Liver (tissue), 9 donors: ENCODE measurements around the gene NDFIP1. TPM values are rescaled to one million over a fixed set of nuclear protein-coding genes. Genes with fewer than 3 reads are reported as not detected.

Experiments
- DNase-seq: peaks from one replicate; pipeline ENCODE4 v3.0.0-alpha.2; 2017; ENCODE audit warnings: low spot score
- H3K27ac ChIP-seq, 2 donors: one replicate each; pipeline ENCODE4 v1.7.0; 2013; ENCODE audit warnings: inconsistent platforms in 2 of 2, low read length in 2 of 2, control low read depth in 1 of 2, low read depth in 1 of 2, mild to moderate bottlenecking in 1 of 2
- H3K27me3 ChIP-seq, 4 donors: one replicate each; pipeline versions ENCODE4 v1.6.1 to v1.7.0; 2013; ENCODE audit warnings: low read length in 3 of 4, inconsistent platforms in 1 of 4, mild to moderate bottlenecking in 1 of 4, moderate library complexity in 1 of 4; ENCODE audit not compliant: control insufficient read depth in 4 of 4, insufficient read depth in 4 of 4
- H3K36me3 ChIP-seq, 4 donors: one replicate each; pipeline versions ENCODE4 v1.6.1 to v1.7.0; 2013; ENCODE audit warnings: low read length in 3 of 4, mild to moderate bottlenecking in 3 of 4, low read depth in 1 of 4, moderate library complexity in 1 of 4; ENCODE audit not compliant: control insufficient read depth in 4 of 4, insufficient read depth in 3 of 4
- H3K4me1 ChIP-seq, 4 donors: one replicate each; pipeline versions ENCODE4 v1.6.1 to v1.7.0; 2013; ENCODE audit warnings: low read length in 3 of 4, mild to moderate bottlenecking in 3 of 4, moderate library complexity in 1 of 4; ENCODE audit not compliant: control insufficient read depth in 4 of 4, insufficient read depth in 4 of 4
- H3K4me3 ChIP-seq, 3 donors: one replicate each; pipeline versions ENCODE4 v1.6.1 to v1.7.0; 2013; ENCODE audit warnings: low read length in 3 of 3, control low read depth in 1 of 3, low read depth in 1 of 3, mild to moderate bottlenecking in 1 of 3
- H3K9ac ChIP-seq, 2 donors: one replicate each; pipeline ENCODE4 v1.7.0; 2013; ENCODE audit warnings: low read length in 2 of 2, mild to moderate bottlenecking in 2 of 2, moderate library complexity in 2 of 2, control low read depth in 1 of 2, low read depth in 1 of 2
- H3K9me3 ChIP-seq, 4 donors: one replicate each; pipeline versions ENCODE4 v1.6.1 to v1.7.0; 2013; ENCODE audit warnings: low read length in 3 of 4; ENCODE audit not compliant: control insufficient read depth in 4 of 4
- EGR1 ChIP-seq, 2 donors: IDR thresholded peaks; 2 replicates each; pipeline ENCODE4 v1.6.1; 2016 to 2018; ENCODE audit warnings: antibody characterized with exemption in 2 of 2, low read depth in 2 of 2
- FOXA1 ChIP-seq: IDR thresholded peaks from 2 replicates; pipeline ENCODE4 v1.6.1; 2016; ENCODE audit warnings: antibody characterized with exemption
- FOXA2 ChIP-seq: IDR thresholded peaks from 2 replicates; pipeline ENCODE4 v1.6.1; 2016; ENCODE audit warnings: antibody characterized with exemption
- GABPA ChIP-seq, 2 donors: IDR thresholded peaks in 1 of 2; conservative IDR thresholded peaks in 1 of 2; 2 replicates each; pipeline ENCODE4 v1.6.1; 2016; ENCODE audit warnings: antibody characterized with exemption in 2 of 2, mild to moderate bottlenecking in 1 of 2, moderate library complexity in 1 of 2
- HNF4A ChIP-seq, 2 donors: conservative IDR thresholded peaks; 2 replicates each; pipeline ENCODE4 v1.6.1; 2016; ENCODE audit warnings: antibody characterized with exemption in 2 of 2, mild to moderate bottlenecking in 2 of 2
- HNF4G ChIP-seq: IDR thresholded peaks from 2 replicates; pipeline ENCODE4 v1.6.1; 2016; ENCODE audit warnings: antibody characterized with exemption
- JUND ChIP-seq, 2 donors: IDR thresholded peaks; 2 replicates each; pipeline ENCODE4 v1.6.1; 2016; ENCODE audit warnings: antibody characterized with exemption in 2 of 2
- NR2F2 ChIP-seq: IDR thresholded peaks from 2 replicates; pipeline ENCODE4 v1.6.1; 2016; ENCODE audit warnings: antibody characterized with exemption
- RAD21 ChIP-seq, 2 donors: IDR thresholded peaks; 2 replicates each; pipeline ENCODE4 v1.6.1; 2016; ENCODE audit warnings: antibody characterized with exemption in 2 of 2, mild to moderate bottlenecking in 2 of 2
- RXRA ChIP-seq, 2 donors: IDR thresholded peaks; 2 replicates each; pipeline ENCODE4 v1.6.1; 2017 to 2018; ENCODE audit warnings: antibody characterized with exemption in 2 of 2, mild to moderate bottlenecking in 1 of 2
- SP1 ChIP-seq: IDR thresholded peaks from 2 replicates; pipeline ENCODE4 v1.6.1; 2018; ENCODE audit warnings: antibody characterized with exemption, mild to moderate bottlenecking
- TAF1 ChIP-seq: conservative IDR thresholded peaks from 2 replicates; pipeline ENCODE4 v1.6.1; 2016; ENCODE audit warnings: antibody characterized with exemption, mild to moderate bottlenecking
- YY1 ChIP-seq: IDR thresholded peaks from 2 replicates; pipeline ENCODE4 v1.6.1; 2016; ENCODE audit warnings: antibody characterized with exemption, mild to moderate bottlenecking
- WGBS: extraction: QIAGEN DNeasy Blood & Tissue Kit; methylation state at CpG from one replicate; pipeline ENCODE4 v1.1.7; 2013; 5-methylcytosine and 5-hydroxymethylcytosine counted together
- polyA plus RNA-seq, 2 donors: library from polyadenylated mRNA; stranded (reverse) in 1 of 2; unstranded in 1 of 2; fragments of 200-250 nt in 1 of 2; fragments of >200 nt in 1 of 2; fragmentation: Nextera tagmentation in 1 of 2; extraction: Ambion mirVana in 1 of 2; gene quantifications; one replicate each; pipeline versions ENCODE4 v1.2.1 to v1.2.3, GENCODE V29; 2013 to 2015
- total RNA-seq, 2 donors: library from RNA; depleted of rRNA; stranded (reverse); fragments of >200 nt; gene quantifications; one replicate each; pipeline ENCODE4 v1.2.3, GENCODE V29; 2014
- TF ChIP-seq, protein P1 (sequence below): IDR thresholded peaks from 2 replicates; pipeline ENCODE4 v1.6.1; 2016; ENCODE audit warnings: antibody characterized with exemption
- TF ChIP-seq, protein P2 (sequence below): fragments of 150-350 bp; IDR thresholded peaks from 2 replicates; pipeline ENCODE4 v1.5.1; 2017; ENCODE audit warnings: improper control_type of control experiment, low read depth, low read length; ENCODE audit not compliant: missing input control
- TF ChIP-seq, protein P3 (sequence below): IDR thresholded peaks from 2 replicates; pipeline ENCODE4 v1.6.1; 2016; ENCODE audit warnings: antibody characterized with exemption
- TF ChIP-seq, protein P4 (sequence below): IDR thresholded peaks from 2 replicates; pipeline ENCODE4 v1.6.1; 2016; ENCODE audit warnings: antibody characterized with exemption, mild to moderate bottlenecking
- donor health status: healthy.
- donor health status: healthy.
- donor health status: healthy.
- donor health status: healthy.
- donor health status: healthy.

The NDFIP1 gene
- total and polyA plus RNA-seq, 4 donors: 43.5 to 68.1 (median 57.1) TPM

DNA sequence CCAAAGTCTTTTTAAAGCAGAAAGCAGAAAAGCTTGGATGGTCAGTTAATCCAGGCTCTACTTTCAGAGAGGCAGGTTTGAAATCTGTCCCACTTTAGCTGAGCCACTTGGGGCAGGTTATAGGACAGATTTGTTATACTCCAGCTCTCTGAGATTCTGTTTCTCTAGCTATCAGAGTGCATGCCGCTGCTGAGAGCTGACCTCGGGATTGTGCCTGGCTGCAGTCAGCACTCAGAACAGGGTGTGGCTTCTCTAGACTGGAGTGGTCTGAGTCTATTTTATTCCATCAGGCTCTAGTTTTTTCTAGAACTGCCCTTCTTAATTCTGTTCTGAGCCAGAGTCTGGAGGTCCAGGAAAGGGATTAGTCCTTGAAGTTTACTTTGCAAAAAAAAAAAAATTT, 67.7 kb downstream of the NDFIP1 start:
- Histone ChIP-seq H3K36me3 (no peaks in the 10 kb centered on the region), H3K27ac (no peak overlapping the region), H3K9ac (no peak overlapping the region), H3K4me1 (no peaks in the 10 kb centered on the region), H3K9me3 (no peaks in the 10 kb centered on the region), H3K27me3 (no peaks in the 10 kb centered on the region), H3K4me3 (no peak overlapping the region)
- no peak for DNase-seq
- 50% methylated on average over 2 of the region's 2 CpGs for WGBS
- TF ChIP-seq, protein P1, sequence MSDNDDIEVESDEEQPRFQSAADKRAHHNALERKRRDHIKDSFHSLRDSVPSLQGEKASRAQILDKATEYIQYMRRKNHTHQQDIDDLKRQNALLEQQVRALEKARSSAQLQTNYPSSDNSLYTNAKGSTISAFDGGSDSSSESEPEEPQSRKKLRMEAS: no peak
- TF ChIP-seq JUND (IDR thresholded peaks at IDR 0.05) (no peak), HNF4A (conservative IDR thresholded peaks at IDR 0.05) (no peak), TAF1 (no peak), NR2F2 (no peak)

DNA sequence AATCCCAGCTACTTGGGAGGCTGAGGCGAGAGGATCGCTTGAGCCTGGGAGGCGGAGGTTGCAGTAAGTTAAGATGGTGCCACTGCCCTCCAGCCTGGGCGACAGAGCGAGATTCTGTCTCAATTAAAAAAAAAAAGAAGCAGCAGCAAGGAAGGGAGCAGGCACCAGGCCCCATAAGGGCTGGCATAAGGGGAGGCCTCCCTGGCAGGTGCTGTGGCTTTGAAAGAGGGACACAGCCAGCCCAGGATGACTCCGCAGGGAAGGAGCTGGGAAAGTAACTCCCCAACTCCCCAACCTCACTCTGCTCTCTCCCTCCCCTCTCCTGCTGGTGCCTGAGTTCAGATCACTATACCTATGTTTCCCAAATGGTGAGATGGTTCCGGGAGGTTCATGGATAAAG, 70.1 kb downstream of the NDFIP1 start:
- no peaks in the 10 kb centered on the region for H3K4me1 ChIP-seq
- no peak for TF ChIP-seq HNF4A (conservative IDR thresholded peaks at IDR 0.05)
- no peak for TF ChIP-seq FOXA1
- TF ChIP-seq, protein P1: no peak
- TF ChIP-seq TAF1: no peak
- TF ChIP-seq GABPA (IDR thresholded peaks at IDR 0.05 in 1 of 2, conservative IDR thresholded peaks at IDR 0.05 in 1 of 2): no peak
- TF ChIP-seq, protein P2, sequence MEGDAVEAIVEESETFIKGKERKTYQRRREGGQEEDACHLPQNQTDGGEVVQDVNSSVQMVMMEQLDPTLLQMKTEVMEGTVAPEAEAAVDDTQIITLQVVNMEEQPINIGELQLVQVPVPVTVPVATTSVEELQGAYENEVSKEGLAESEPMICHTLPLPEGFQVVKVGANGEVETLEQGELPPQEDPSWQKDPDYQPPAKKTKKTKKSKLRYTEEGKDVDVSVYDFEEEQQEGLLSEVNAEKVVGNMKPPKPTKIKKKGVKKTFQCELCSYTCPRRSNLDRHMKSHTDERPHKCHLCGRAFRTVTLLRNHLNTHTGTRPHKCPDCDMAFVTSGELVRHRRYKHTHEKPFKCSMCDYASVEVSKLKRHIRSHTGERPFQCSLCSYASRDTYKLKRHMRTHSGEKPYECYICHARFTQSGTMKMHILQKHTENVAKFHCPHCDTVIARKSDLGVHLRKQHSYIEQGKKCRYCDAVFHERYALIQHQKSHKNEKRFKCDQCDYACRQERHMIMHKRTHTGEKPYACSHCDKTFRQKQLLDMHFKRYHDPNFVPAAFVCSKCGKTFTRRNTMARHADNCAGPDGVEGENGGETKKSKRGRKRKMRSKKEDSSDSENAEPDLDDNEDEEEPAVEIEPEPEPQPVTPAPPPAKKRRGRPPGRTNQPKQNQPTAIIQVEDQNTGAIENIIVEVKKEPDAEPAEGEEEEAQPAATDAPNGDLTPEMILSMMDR: no peak
- no peak for TF ChIP-seq SP1
- no peak for TF ChIP-seq YY1
- H3K9ac ChIP-seq: no peak overlapping the region
- H3K36me3 ChIP-seq: no peaks in the 10 kb centered on the region
- H3K9me3 ChIP-seq: no peaks in the 10 kb centered on the region
- no peak for DNase-seq
- H3K27ac ChIP-seq: no peak overlapping the region
- H3K4me3 ChIP-seq: no peak overlapping the region
- 95% methylated on average over 7 of the region's 7 CpGs for WGBS
- no peaks in the 10 kb centered on the region for H3K27me3 ChIP-seq

DNA sequence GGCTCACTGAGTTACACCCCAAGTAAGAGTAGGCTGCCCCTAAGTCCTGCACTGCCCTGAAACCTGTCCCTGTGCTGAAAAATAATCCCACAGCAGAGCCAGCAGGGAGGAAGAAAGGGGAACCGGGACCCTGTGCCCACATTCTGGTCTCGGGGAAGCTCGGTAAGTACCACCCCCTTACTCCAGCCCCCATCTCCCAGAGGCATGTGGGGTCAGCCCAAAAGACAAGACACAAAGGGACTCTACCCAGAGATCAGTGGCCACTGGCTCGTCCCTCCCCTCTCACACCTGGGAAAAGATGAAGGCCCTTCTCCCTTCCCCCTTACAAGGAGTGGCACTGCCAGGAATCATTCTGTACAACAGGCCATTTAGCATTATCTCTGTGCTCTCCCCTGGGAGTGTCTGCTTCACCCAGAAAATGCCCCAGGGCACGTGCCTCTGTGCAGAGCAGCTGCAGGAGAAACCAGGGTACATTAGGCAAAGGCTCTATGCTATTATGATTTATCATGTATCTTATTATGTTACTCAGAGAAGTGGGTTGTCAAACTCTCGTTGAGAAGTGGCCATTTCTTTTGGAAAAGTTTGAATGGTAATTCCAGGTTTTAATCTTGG, 71.3 kb downstream of the NDFIP1 start:
- H3K36me3 ChIP-seq: no peaks in the 10 kb centered on the region
- no peak overlapping the region for H3K27ac ChIP-seq
- no peaks in the 10 kb centered on the region for H3K9me3 ChIP-seq
- DNase-seq: no peak
- H3K4me3 ChIP-seq: no peak overlapping the region
- no peaks in the 10 kb centered on the region for H3K27me3 ChIP-seq
- no peak for TF ChIP-seq FOXA2
- TF ChIP-seq TAF1: no peak
- TF ChIP-seq, protein P3, sequence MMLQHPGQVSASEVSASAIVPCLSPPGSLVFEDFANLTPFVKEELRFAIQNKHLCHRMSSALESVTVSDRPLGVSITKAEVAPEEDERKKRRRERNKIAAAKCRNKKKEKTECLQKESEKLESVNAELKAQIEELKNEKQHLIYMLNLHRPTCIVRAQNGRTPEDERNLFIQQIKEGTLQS: no peak
- TF ChIP-seq FOXA1: no peak
- no peak for TF ChIP-seq EGR1 (IDR thresholded peaks at IDR 0.05; ENCODE audit: low read depth in 2 of 2)
- no peak for TF ChIP-seq JUND (IDR thresholded peaks at IDR 0.05)
- no peak for TF ChIP-seq NR2F2
- TF ChIP-seq, protein P4, sequence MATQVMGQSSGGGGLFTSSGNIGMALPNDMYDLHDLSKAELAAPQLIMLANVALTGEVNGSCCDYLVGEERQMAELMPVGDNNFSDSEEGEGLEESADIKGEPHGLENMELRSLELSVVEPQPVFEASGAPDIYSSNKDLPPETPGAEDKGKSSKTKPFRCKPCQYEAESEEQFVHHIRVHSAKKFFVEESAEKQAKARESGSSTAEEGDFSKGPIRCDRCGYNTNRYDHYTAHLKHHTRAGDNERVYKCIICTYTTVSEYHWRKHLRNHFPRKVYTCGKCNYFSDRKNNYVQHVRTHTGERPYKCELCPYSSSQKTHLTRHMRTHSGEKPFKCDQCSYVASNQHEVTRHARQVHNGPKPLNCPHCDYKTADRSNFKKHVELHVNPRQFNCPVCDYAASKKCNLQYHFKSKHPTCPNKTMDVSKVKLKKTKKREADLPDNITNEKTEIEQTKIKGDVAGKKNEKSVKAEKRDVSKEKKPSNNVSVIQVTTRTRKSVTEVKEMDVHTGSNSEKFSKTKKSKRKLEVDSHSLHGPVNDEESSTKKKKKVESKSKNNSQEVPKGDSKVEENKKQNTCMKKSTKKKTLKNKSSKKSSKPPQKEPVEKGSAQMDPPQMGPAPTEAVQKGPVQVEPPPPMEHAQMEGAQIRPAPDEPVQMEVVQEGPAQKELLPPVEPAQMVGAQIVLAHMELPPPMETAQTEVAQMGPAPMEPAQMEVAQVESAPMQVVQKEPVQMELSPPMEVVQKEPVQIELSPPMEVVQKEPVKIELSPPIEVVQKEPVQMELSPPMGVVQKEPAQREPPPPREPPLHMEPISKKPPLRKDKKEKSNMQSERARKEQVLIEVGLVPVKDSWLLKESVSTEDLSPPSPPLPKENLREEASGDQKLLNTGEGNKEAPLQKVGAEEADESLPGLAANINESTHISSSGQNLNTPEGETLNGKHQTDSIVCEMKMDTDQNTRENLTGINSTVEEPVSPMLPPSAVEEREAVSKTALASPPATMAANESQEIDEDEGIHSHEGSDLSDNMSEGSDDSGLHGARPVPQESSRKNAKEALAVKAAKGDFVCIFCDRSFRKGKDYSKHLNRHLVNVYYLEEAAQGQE: no peak
- TF ChIP-seq GABPA (IDR thresholded peaks at IDR 0.05 in 1 of 2, conservative IDR thresholded peaks at IDR 0.05 in 1 of 2): no peak
- TF ChIP-seq HNF4A (conservative IDR thresholded peaks at IDR 0.05): no peak
- no peak for TF ChIP-seq SP1
- no peak for TF ChIP-seq YY1
- no peak for TF ChIP-seq HNF4G
- TF ChIP-seq RAD21 (IDR thresholded peaks at IDR 0.05): no peak
- TF ChIP-seq, protein P1: no peak
- no peak for TF ChIP-seq RXRA (IDR thresholded peaks at IDR 0.05)
- WGBS: 91% methylated on average over 6 of the region's 6 CpGs
- no peak overlapping the region for H3K9ac ChIP-seq
- H3K4me1 ChIP-seq: no peaks in the 10 kb centered on the region
